Natural killer cell (primary cell): ENCODE data around the gene DGKQ. TPM values are rescaled to one million over a fixed set of nuclear protein-coding genes. Genes with fewer than 3 reads are reported as not detected.

ENCODE experiments used
- ATAC-seq, 3 donors: fragments of 150-1000 bp in 2 of 3; fragments of 200-7000 bp in 1 of 3; cut with Tn5 transposase; 1 replicate in 1 of 3; 2 replicates in 2 of 3; pipeline ENCODE4 v1.10.0; 2021; ENCODE audit warnings: mild to moderate bottlenecking in 2 of 3, moderate library complexity in 2 of 3
- DNase-seq, 2 donors: peaks; one replicate each; pipeline versions ENCODE4 v3.0.0 to v3.0.0-alpha.2; 2013 to 2021; ENCODE audit warnings: mixed read lengths in 1 of 2
- H3K27ac ChIP-seq: one replicate; pipeline ENCODE4 v1.5.1; 2013; ENCODE audit warnings: mild to moderate bottlenecking, low read length
- H3K27me3 ChIP-seq: one replicate; pipeline ENCODE4 v1.6.1; 2013; ENCODE audit warnings: low read length; ENCODE audit not compliant: control insufficient read depth, insufficient read depth
- H3K36me3 ChIP-seq: one replicate; pipeline ENCODE4 v1.6.1; 2013; ENCODE audit warnings: low read length; ENCODE audit not compliant: control insufficient read depth, insufficient read depth
- H3K4me1 ChIP-seq: one replicate; pipeline ENCODE4 v1.6.1; 2013; ENCODE audit warnings: low read length; ENCODE audit not compliant: control insufficient read depth, insufficient read depth
- H3K4me3 ChIP-seq: one replicate; pipeline ENCODE4 v1.5.1; 2013; ENCODE audit warnings: low read length
- H3K9me3 ChIP-seq: one replicate; pipeline ENCODE4 v1.6.1; 2013; ENCODE audit warnings: low read length; ENCODE audit not compliant: control insufficient read depth, insufficient read depth
- H3K27ac Mint-ChIP-seq, 2 donors: one replicate each; pipeline ENCODE4 v1.8.0; 2022; ENCODE audit warnings: mild to moderate bottlenecking in 2 of 2, mixed read lengths in 2 of 2, moderate library complexity in 1 of 2
- H3K27me3 Mint-ChIP-seq, 2 donors: one replicate each; pipeline ENCODE4 v1.8.0; 2022; ENCODE audit warnings: low read depth in 2 of 2, mixed read lengths in 2 of 2
- H3K36me3 Mint-ChIP-seq: one replicate; pipeline ENCODE4 v1.8.0; 2022; ENCODE audit warnings: mixed read lengths
- H3K4me1 Mint-ChIP-seq, 2 donors: one replicate each; pipeline ENCODE4 v1.8.0; 2022; ENCODE audit warnings: mixed read lengths in 2 of 2
- H3K4me3 Mint-ChIP-seq: one replicate; pipeline ENCODE4 v1.8.0; 2022; ENCODE audit warnings: mild to moderate bottlenecking, moderate library complexity, mixed read lengths
- H3K9me3 Mint-ChIP-seq, 2 donors: one replicate each; pipeline ENCODE4 v1.8.0; 2022; ENCODE audit warnings: mixed read lengths in 2 of 2
- CTCF ChIP-seq: fragments of 200-600 bp; IDR thresholded peaks from one replicate; pipeline ENCODE4 v1.8.0; 2022; ENCODE audit warnings: antibody characterized with exemption
- WGBS: methylation state at CpG from one replicate; pipeline ENCODE4 v1.1.7; 2013; ENCODE audit warnings: missing lambda C conversion rate; ENCODE audit not compliant: insufficient coverage; 5-methylcytosine and 5-hydroxymethylcytosine counted together
- intact Hi-C: fragments of 100-400 bp; cut with micrococcal nuclease; formaldehyde crosslinking; loops from one replicate; pipeline ENCODE4 v1.14.2; 2022
- total RNA-seq, 4 donors: library from RNA; stranded (reverse); fragments of 120-200 nt in 1 of 4; gene quantifications; one replicate each; pipeline versions ENCODE4 v1.2.3 to v1.2.4, GENCODE V29; 2013 to 2022

Gene DGKQ
- total RNA-seq, 3 donors from 2014 or later (not counting 1 experiment from before 2014, with no cell fraction given), result 64.2 to 79.5 (median 65.2) TPM

DNA sequence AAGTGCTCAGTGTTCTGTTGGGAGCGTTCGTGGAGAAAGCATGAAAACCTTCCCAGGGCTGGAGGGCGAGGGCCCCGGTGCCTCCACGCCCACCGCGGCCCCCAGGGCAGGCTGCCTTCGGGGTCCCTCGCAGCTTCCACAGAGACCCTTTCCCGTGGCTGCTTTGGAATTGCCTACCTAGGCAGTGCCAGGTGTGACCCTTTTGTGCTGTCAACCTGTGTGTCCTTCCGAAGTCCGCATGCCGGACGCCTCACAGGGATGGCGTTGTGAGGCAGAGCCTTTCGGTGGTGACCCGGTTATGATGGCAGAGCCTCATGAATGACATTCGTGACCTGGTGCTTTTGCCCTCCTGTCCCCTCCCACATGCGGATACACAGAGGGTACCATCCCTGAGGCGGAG, 23.7 kb downstream of the DGKQ start:
- H3K9me3 Mint-ChIP-seq, result no peaks in the 10 kb centered on the region
- TF ChIP-seq CTCF, result no peak
- no peaks in the 10 kb centered on the region for H3K9me3 ChIP-seq

GRCh38 chr4:948936-949300, 24.5 kb downstream of the DGKQ start:
- peaks cover 19 to 34% of the 10 kb centered on the region in 2 donors for H3K4me1 Mint-ChIP-seq
- H3K36me3 Mint-ChIP-seq, result no peaks in the 10 kb centered on the region
- Histone ChIP-seq H3K9me3 (no peaks in the 10 kb centered on the region), H3K4me1 (peaks cover 11% of the 10 kb centered on the region), H3K27me3 (no peaks in the 10 kb centered on the region), H3K4me3 (no peak overlapping the region), H3K36me3 (peaks cover 9% of the 10 kb centered on the region), H3K27ac (no peak overlapping the region)
- intact Hi-C loops, result no loop called here
- H3K4me3 Mint-ChIP-seq, result no peak overlapping the region
- no peak for DNase-seq
- H3K9me3 Mint-ChIP-seq, result no peaks in the 10 kb centered on the region
- WGBS, result 96% methylated on average over 13 of the region's 13 CpGs
- no peak overlapping the region for H3K27ac Mint-ChIP-seq
- TF ChIP-seq CTCF, result no peak
- ATAC-seq, result no peak
- no peaks in the 10 kb centered on the region for H3K27me3 Mint-ChIP-seq

More for the DNA sequence above, 23.7 kb downstream of the DGKQ start:
- H3K27ac Mint-ChIP-seq, result no peak overlapping the region
- DNase-seq (no peak), ATAC-seq (no peak)
- Histone ChIP-seq H3K36me3 (peaks cover 10% of the 10 kb centered on the region), H3K4me3 (no peak overlapping the region), H3K27ac (no peak overlapping the region), H3K4me1 (peaks cover 11% of the 10 kb centered on the region), H3K27me3 (no peaks in the 10 kb centered on the region)
- 96% methylated on average over 20 of the region's 20 CpGs for WGBS
- no peaks in the 10 kb centered on the region for H3K36me3 Mint-ChIP-seq
- peaks cover 19 to 34% of the 10 kb centered on the region in 2 donors for H3K4me1 Mint-ChIP-seq
- H3K4me3 Mint-ChIP-seq, result no peak overlapping the region
- H3K27me3 Mint-ChIP-seq, result no peaks in the 10 kb centered on the region
- intact Hi-C loops, result no loop called here

- Histone ChIP-seq H3K27me3 (no peaks in the 10 kb centered on the region), H3K9me3 (no peaks in the 10 kb centered on the region), H3K4me3 (no peak overlapping the region), H3K4me1 (peaks cover 11% of the 10 kb centered on the region), H3K36me3 (peaks cover 10% of the 10 kb centered on the region), H3K27ac (no peak overlapping the region)
- no peak overlapping the region for H3K4me3 Mint-ChIP-seq
- H3K27me3 Mint-ChIP-seq, result no peaks in the 10 kb centered on the region
- WGBS, result 95% methylated on average over 33 of the region's 33 CpGs
- no peaks in the 10 kb centered on the region for H3K36me3 Mint-ChIP-seq
- DNase-seq (no peak), ATAC-seq (no peak)
- H3K27ac Mint-ChIP-seq, result no peak overlapping the region
- peaks cover 19 to 34% of the 10 kb centered on the region in 2 donors for H3K4me1 Mint-ChIP-seq
- TF ChIP-seq CTCF, result no peak
- intact Hi-C loops, result no loop called here
- H3K9me3 Mint-ChIP-seq, result no peaks in the 10 kb centered on the region
Measured at GRCh38 chr4:948101-948935, 25.1 kb downstream of the DGKQ start.
